ENCODE results near the gene PRKAG2. TPM values are rescaled to one million over a fixed set of nuclear protein-coding genes. Genes with fewer than 3 reads are reported as not detected.
"Not testable (repeated sequence)": the region's sequence is repeated elsewhere in the genome, so short reads cannot be mapped to it uniquely, and the experiment has no call there.

PRKAG2 gene
- total RNA-seq, 1 donor from 2014 or later, result 15.7 TPM

GRCh38 chr7:151837285-151838042 lies 39.5 kb downstream of the PRKAG2 start:
- intact Hi-C loops (cut with micrococcal nuclease), result loop anchor here (5.0 kb wide), 1 partner anchor 40 kb away; the partner anchor contains the start of gene PRKAG2

- intact Hi-C loops (cut with micrococcal nuclease), result loop anchor here (5.0 kb wide), 1 partner anchor 40 kb away; the partner anchor contains the start of gene PRKAG2
Measured at GRCh38 chr7:151836927-151837205, 40.0 kb downstream of the PRKAG2 start.

DNA sequence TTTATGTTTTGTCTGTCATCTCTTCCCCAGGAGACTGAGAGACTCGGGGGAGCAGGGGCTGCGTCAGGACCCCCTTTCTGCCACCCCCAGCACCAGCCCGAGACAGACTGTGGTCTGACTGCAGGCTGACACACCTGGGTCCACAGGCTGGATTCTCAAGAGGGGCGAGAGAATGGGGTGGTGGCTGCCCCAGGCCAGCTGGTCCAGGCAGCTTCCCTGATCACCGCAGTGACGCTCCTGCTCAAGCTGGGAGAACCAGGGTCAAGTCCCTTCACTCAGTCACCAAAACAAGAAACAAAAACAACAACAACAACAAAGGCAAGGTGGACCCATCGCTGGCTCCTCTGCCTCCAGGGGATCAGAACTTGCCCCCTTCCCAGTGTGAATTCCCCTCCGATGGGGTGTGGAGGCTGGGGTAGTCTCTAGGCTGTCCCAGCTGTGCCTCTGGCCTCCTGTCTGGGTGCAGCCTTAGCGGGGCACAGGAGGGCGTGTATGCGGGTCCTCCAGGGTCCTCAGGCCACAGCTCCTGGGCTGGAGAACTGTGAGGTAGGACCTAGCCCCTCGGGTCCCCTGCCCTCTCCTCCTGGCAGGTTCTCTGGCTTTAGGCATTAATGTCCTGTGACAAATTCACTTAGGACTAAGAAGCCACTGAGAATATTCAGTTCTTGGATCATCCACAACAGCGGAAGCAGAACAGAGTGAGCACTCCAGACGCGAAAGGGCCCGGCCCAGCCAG lies 40.6 kb downstream of the PRKAG2 start:
- intact Hi-C loops (cut with micrococcal nuclease), result loop anchor here (5.0 kb wide), 1 partner anchor 41 kb away; the partner anchor contains the start of gene PRKAG2

- intact Hi-C loops (cut with micrococcal nuclease), result loop anchor here (5.0 kb wide), 1 partner anchor 42 kb away; the partner anchor contains the start of gene PRKAG2
Measured at GRCh38 chr7:151835636-151836035, 41.3 kb downstream of the PRKAG2 start.

GRCh38 chr7:151834271-151835035 lies 42.5 kb downstream of the PRKAG2 start:
- intact Hi-C loops (cut with micrococcal nuclease), result loop anchor here (5.0 kb wide), 1 partner anchor 43 kb away; the partner anchor contains the start of gene PRKAG2

- intact Hi-C loops (cut with micrococcal nuclease), result no loop called here
Measured at GRCh38 chr7:151833691-151834090, 43.2 kb downstream of the PRKAG2 start.

DNA sequence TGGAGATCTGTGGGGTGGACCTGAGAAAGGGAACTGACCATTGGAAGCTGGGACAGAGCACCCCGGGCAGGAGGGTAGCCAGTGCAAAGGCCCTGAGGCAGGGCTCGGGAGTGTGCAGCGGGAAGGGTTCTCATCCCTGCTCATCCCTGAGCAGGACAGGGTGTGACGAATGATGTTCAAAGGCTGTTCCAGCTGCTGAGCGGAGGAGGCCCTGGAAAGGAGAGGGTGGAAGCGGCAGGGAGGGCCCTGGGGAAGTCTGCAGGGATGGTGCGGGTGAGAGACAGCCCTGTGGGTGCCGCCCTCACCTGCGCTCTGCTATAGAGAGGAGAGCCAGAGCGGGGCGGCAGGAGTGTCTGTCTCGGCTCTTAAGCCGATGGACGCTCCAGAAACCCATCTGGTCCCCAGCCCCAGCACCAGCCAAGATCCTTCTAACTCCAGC lies 43.7 kb downstream of the PRKAG2 start:
- intact Hi-C loops (cut with micrococcal nuclease), result no loop called here

- intact Hi-C loops (cut with micrococcal nuclease), result no loop called here
Measured at GRCh38 chr7:151832656-151833055, 44.3 kb downstream of the PRKAG2 start.

- intact Hi-C loops (cut with micrococcal nuclease), result no loop called here
Measured at GRCh38 chr7:151832138-151832537, 44.8 kb downstream of the PRKAG2 start.

- intact Hi-C loops (cut with micrococcal nuclease), result no loop called here
Measured at GRCh38 chr7:151831606-151832005, 45.3 kb downstream of the PRKAG2 start.

DNA sequence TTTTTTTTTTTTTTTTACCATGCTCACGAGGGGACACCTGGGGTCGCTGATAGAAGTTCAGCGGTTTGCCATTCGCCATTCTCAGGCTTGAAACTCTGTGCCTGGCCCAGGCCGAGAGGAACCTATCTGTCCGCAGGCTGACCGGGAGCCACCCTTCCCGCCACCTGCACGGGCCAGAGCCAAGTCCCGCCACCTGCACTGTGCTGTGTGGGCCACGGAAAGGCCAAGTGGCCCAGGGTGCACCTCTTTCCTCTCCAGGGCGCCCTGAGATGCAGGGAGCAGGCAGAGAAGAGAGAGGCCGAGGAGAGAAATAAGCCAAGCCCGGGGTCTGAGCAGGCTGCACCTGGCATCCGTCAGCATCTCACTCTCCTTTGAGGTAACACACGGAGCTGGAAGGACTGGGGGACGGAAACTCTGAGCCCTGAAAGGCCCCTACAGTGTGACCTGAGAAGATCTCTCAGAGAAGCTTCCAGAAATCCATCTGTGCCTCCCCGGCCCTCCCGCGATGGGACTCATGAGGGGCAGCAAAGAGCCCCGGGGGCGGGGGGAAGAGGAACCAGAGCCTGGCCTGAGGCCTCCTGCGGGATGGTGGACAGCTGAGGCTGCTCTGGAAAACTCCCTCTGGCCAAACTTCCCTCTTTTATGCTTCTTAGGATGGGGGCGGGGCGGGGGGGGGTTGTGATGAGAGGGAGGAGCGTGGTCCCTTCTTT lies 46.6 kb downstream of the PRKAG2 start:
- intact Hi-C loops (cut with micrococcal nuclease), result no loop called here

DNA sequence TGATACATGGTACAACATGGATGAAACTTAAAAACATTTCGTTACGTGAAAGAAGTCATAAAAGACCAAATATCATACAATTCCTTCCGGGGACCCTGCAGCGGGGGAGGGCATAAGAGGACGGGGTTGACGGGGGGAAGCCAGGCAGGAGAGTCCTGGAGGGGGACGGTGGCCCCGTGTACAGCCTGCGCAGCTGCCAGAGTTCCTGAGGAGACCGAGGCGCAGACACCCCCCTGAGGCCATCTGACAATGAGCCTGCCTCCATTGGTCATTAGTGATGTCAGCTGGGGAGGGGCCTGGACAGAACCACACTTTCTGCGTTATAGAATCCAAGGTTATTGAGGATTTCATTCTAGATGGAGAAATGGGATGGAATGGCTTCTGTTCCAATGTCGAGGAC lies 47.2 kb downstream of the PRKAG2 start:
- intact Hi-C loops (cut with micrococcal nuclease), result no loop called here

DNA sequence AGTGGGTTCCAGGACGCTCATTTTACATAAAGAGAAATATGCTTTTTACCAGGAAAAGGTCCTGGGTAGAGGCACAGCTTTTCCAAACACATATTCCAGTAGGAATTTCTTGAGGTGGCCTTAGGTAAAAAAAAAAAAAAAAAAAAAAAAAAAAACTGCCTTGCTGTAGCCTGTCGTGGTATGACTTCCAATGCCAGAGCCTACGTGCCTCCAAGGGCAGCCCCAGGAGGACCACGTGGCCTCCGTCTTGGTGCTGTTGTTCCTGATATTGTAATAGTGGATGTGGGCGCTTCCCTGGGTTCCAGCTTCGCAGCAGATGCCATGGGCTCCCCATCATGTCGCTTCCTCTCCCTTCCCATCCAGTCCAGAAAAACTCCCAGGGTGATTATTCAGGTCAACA lies 49.3 kb downstream of the PRKAG2 start:
- intact Hi-C loops (cut with micrococcal nuclease), result no loop called here

DNA sequence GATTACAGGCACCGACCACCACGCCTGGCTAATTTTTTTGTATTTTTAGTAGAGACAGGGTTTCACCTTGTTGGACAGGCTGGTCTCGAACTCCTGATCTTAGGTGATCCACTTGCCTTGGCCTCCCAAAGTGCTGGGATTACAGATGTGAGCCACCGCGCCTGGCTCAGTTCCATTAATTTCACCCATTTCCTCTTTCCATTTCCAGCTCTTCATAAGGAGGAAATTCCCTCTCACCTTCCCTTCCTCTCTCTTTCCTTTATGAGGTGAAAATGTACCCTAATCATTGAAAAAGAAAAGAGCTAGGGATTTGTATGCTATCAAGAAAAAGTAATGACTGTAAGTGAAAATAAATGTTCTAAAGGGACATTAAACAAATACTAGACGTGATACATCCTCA lies 50.6 kb downstream of the PRKAG2 start:
- intact Hi-C loops (cut with micrococcal nuclease), result not testable (repeated sequence)

GRCh38 chr7:151825721-151826120 lies 51.2 kb downstream of the PRKAG2 start:
- intact Hi-C loops (cut with micrococcal nuclease), result no loop called here

GRCh38 chr7:151824373-151824933 lies 52.5 kb downstream of the PRKAG2 start:
- intact Hi-C loops (cut with micrococcal nuclease), result no loop called here

DNA sequence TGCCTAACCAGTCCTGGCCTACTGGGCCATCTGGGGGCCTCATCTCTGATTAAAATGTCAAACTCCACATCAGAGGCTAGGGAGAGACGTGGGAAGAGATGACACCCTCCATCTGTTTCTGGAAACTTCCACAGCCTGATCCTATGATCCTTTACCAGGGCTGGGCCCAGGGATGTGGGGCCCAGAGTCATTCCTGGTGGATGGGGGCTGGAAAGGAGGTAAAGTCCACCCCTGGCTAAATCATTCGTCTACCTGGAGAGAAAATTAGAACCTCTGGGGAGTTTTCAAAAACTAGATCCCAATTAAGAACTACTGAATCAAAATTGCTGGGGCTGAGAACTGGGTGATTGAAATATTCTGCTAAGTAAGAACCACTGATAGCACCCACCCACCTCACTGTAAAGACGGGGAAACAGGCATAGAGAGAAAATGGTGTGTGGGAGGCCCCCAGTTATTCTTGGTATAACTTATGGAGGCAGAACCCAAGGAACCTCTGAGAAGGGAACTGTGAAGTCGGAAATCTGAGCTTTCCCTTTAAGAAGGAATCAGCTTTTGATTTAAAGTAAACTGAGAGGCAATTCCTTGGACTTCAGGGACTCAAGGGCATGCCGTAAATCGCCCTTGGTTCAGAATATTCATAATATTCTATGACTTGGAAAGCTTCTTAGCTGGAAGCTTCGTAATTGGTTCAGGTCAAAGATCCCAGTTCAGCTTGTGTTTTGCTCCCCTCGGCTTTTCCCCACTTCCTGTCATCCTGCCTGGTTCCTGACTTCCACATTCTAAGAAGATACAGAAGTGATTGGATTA lies 53.1 kb downstream of the PRKAG2 start:
- intact Hi-C loops (cut with micrococcal nuclease), result no loop called here

DNA sequence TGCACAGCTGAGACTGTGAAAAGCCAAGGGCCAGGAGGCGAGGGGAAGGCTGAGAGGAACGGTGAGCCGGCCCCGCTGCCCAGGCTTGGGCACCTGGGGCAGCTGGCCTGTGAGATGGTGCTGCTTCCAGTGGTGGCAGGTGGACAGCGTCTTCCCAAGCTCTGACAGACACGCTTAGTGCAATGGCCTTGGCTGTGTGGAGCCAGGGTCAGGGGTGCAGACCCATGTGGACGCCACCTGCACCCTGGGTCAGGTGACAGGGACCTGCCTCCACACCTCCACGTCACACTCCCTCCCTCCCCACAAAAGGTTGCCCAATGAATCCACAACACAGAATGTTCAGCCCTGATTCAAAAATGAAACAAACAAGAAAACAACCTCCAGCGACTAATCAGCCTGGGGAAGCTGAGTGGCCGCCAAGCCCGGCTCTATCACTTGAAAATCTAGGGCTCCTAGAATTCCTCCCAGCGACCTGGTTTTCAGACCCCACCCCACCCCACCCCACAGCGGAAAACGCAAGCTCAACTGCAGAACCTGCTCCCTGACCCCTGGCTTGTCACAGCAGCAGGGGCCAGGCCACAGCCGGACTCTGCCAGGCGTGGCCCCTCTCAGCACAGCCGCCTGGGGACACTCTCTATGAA lies 54.3 kb downstream of the PRKAG2 start:
- intact Hi-C loops (cut with micrococcal nuclease), result no loop called here

DNA sequence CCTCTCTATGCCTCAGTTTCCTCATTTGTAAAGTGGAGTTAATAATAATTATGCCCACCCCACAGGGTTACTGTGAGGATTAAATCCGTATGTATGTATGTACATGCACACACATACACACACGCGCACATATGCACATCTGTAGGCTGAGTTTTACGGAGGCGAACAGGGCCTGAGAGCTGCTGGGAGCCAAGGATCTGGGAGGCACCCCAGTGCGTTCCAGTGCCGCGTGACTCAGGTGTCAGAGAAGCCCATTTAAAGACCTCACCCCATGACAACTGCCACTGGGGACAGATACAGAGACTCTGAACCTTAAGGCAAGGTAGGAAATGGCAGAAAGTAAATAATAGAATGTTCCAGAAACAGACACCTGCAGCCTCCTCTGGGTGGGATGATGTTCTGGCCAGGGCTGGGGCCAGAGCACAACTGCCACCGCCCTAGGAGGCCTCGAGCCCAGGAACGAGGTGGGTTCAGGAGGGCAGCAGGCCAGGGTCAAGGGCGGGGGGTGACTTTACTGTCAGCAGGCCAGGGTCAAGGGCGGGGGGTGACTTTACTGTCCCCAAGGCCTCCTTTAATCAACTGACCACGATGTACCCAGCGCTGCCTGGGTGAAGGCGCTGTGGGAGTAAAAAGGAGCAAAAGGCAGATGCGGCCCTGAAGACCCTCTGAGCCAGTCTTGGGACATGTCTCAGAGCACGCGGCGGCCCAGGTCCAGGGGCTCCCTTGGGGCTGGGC lies 54.9 kb downstream of the PRKAG2 start:
- intact Hi-C loops (cut with micrococcal nuclease), result no loop called here
